Liver (tissue), 3 donors: ENCODE data around the gene NBAS.

ENCODE experiments used
- EGR1 ChIP-seq, 2 donors: IDR thresholded peaks; 2 replicates each; pipeline ENCODE4 v1.6.1; 2016 to 2018; ENCODE audit warnings: antibody characterized with exemption in 2 of 2, low read depth in 2 of 2
- FOXA1 ChIP-seq: IDR thresholded peaks from 2 replicates; pipeline ENCODE4 v1.6.1; 2016; ENCODE audit warnings: antibody characterized with exemption
- FOXA2 ChIP-seq: IDR thresholded peaks from 2 replicates; pipeline ENCODE4 v1.6.1; 2016; ENCODE audit warnings: antibody characterized with exemption
- JUND ChIP-seq, 2 donors: IDR thresholded peaks; 2 replicates each; pipeline ENCODE4 v1.6.1; 2016; ENCODE audit warnings: antibody characterized with exemption in 2 of 2
- RXRA ChIP-seq, 2 donors: IDR thresholded peaks; 2 replicates each; pipeline ENCODE4 v1.6.1; 2017 to 2018; ENCODE audit warnings: antibody characterized with exemption in 2 of 2, mild to moderate bottlenecking in 1 of 2
- TAF1 ChIP-seq: conservative IDR thresholded peaks from 2 replicates; pipeline ENCODE4 v1.6.1; 2016; ENCODE audit warnings: antibody characterized with exemption, mild to moderate bottlenecking
- YY1 ChIP-seq: IDR thresholded peaks from 2 replicates; pipeline ENCODE4 v1.6.1; 2016; ENCODE audit warnings: antibody characterized with exemption, mild to moderate bottlenecking
- TF ChIP-seq, protein P1 (sequence below): IDR thresholded peaks from 2 replicates; pipeline ENCODE4 v1.6.1; 2016; ENCODE audit warnings: antibody characterized with exemption
- TF ChIP-seq, protein P2 (sequence below): fragments of 150-350 bp; IDR thresholded peaks from 2 replicates; pipeline ENCODE4 v1.5.1; 2017; ENCODE audit warnings: improper control_type of control experiment, low read depth, low read length; ENCODE audit not compliant: missing input control
- donor health status: healthy.
- donor health status: healthy.

DNA sequence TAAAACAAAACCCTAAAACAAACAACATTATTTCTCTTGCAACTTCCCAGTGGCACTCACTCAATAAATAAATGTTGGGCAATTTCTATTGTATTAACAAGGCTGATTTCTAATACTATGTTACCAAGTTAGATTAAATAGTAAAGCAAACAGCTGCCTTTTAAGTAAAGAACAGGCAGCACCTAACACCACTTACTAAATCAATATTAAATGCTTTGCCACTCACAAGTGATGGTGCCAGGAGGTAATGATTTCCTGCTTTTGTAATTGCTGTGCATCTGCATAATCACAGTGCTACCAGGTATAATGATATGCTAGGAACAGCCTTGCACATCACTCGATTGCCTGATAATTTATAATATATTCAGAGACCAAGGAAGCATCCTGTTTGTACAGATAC is 276.5 kb downstream of the NBAS start:
- TF ChIP-seq FOXA1 (no peak), YY1 (no peak), JUND (IDR thresholded peaks at IDR 0.05) (no peak), TAF1 (no peak), RXRA (IDR thresholded peaks at IDR 0.05) (no peak), FOXA2 (no peak), EGR1 (IDR thresholded peaks at IDR 0.05; ENCODE audit: low read depth in 2 of 2) (no peak)
- TF ChIP-seq, protein P1, sequence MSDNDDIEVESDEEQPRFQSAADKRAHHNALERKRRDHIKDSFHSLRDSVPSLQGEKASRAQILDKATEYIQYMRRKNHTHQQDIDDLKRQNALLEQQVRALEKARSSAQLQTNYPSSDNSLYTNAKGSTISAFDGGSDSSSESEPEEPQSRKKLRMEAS: no peak
- TF ChIP-seq, protein P2, sequence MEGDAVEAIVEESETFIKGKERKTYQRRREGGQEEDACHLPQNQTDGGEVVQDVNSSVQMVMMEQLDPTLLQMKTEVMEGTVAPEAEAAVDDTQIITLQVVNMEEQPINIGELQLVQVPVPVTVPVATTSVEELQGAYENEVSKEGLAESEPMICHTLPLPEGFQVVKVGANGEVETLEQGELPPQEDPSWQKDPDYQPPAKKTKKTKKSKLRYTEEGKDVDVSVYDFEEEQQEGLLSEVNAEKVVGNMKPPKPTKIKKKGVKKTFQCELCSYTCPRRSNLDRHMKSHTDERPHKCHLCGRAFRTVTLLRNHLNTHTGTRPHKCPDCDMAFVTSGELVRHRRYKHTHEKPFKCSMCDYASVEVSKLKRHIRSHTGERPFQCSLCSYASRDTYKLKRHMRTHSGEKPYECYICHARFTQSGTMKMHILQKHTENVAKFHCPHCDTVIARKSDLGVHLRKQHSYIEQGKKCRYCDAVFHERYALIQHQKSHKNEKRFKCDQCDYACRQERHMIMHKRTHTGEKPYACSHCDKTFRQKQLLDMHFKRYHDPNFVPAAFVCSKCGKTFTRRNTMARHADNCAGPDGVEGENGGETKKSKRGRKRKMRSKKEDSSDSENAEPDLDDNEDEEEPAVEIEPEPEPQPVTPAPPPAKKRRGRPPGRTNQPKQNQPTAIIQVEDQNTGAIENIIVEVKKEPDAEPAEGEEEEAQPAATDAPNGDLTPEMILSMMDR: no peak
